GM23338 (cell line): ENCODE measurements around the gene SRSF7. TPM values are rescaled to one million over a fixed set of nuclear protein-coding genes. Genes with fewer than 3 reads are reported as not detected.
A peak's percentile ranks its signal among the peaks of the same experiment; 100 is the strongest.
"Not testable (repeated sequence)": the region's sequence is repeated elsewhere in the genome, so short reads cannot be mapped to it uniquely, and the experiment has no call there.

Experiments
- ATAC-seq: fragments of 200-7000 bp; cut with Tn5 transposase; 3 replicates; pipeline ENCODE4 v1.9.1; 2020
- DNase-seq: peaks from one replicate; pipeline ENCODE4 v3.0.0-alpha.2; 2015; ENCODE audit warnings: low spot score
- H2AFZ ChIP-seq: fragments of 200-600 bp; sonication (generic); 2 replicates; pipeline ENCODE4 v1.8.0; 2016; ENCODE audit warnings: antibody characterized with exemption, mild to moderate bottlenecking, moderate library complexity
- H3F3A ChIP-seq: fragments of 200-600 bp; sonication (generic); replicated peaks from 2 replicates; pipeline ENCODE4 v1.8.0; 2017; ENCODE audit warnings: antibody characterized with exemption, mixed run types, low read depth
- H3K27ac ChIP-seq: fragments of 200-600 bp; sonication (generic); 2 replicates; pipeline ENCODE4 v1.6.1; 2016; ENCODE audit warnings: low read depth
- H3K27me3 ChIP-seq: fragments of 200-600 bp; sonication (generic); 2 replicates; pipeline ENCODE4 v1.8.0; 2016; ENCODE audit warnings: mild to moderate bottlenecking, mixed run types, moderate library complexity; ENCODE audit not compliant: insufficient read depth
- H3K36me3 ChIP-seq: fragments of 200-600 bp; sonication (generic); 2 replicates; pipeline ENCODE4 v1.8.0; 2016; ENCODE audit warnings: mild to moderate bottlenecking; ENCODE audit not compliant: insufficient read depth
- H3K4me1 ChIP-seq: fragments of 200-600 bp; sonication (generic); 2 replicates; pipeline ENCODE4 v1.8.0; 2016; ENCODE audit warnings: mild to moderate bottlenecking, moderate library complexity; ENCODE audit not compliant: insufficient read depth
- H3K4me2 ChIP-seq: fragments of 200-600 bp; sonication (generic); 2 replicates; pipeline ENCODE4 v1.7.1; 2017; ENCODE audit warnings: mixed run types
- H3K4me3 ChIP-seq: fragments of 200-600 bp; sonication (generic); 2 replicates; pipeline ENCODE4 v1.6.1; 2016; ENCODE audit warnings: mixed run types
- H3K79me2 ChIP-seq: fragments of 200-600 bp; sonication (generic); replicated peaks from 2 replicates; pipeline ENCODE4 v1.8.0; 2017; ENCODE audit warnings: mild to moderate bottlenecking; ENCODE audit not compliant: insufficient read depth
- H3K9me2 ChIP-seq: fragments of 200-600 bp; sonication (generic); 2 replicates; pipeline ENCODE4 v1.8.0; 2017; ENCODE audit not compliant: insufficient read depth
- H4K20me1 ChIP-seq: fragments of 200-600 bp; sonication (generic); replicated peaks from 2 replicates; pipeline ENCODE4 v1.8.0; 2017; ENCODE audit warnings: mild to moderate bottlenecking; ENCODE audit not compliant: insufficient read depth
- H3K27ac Mint-ChIP-seq: 2 replicates; pipeline ENCODE4 v1.8.0; 2020; ENCODE audit warnings: inconsistent platforms, mild to moderate bottlenecking, moderate library complexity, mixed read lengths
- H3K27me3 Mint-ChIP-seq: 3 replicates; pipeline ENCODE4 v1.8.0; 2022; ENCODE audit warnings: low read depth, mild to moderate bottlenecking, moderate library complexity, mixed read lengths, inconsistent platforms; ENCODE audit not compliant: insufficient read depth, poor library complexity
- H3K36me3 Mint-ChIP-seq: 3 replicates; pipeline ENCODE4 v1.8.0; 2021; ENCODE audit warnings: low read depth, mild to moderate bottlenecking, inconsistent platforms, moderate library complexity, mixed read lengths
- H3K4me1 Mint-ChIP-seq: 3 replicates; pipeline ENCODE4 v1.8.0; 2020; ENCODE audit warnings: mild to moderate bottlenecking, inconsistent platforms, mixed read lengths
- H3K4me3 Mint-ChIP-seq: 3 replicates; pipeline ENCODE4 v1.8.0; 2021; ENCODE audit warnings: moderate library complexity, mild to moderate bottlenecking, inconsistent platforms, mixed read lengths
- H3K9me3 Mint-ChIP-seq: 3 replicates; pipeline ENCODE4 v1.8.0; 2020; ENCODE audit warnings: moderate library complexity, mild to moderate bottlenecking, inconsistent platforms, mixed read lengths
- CREB1 ChIP-seq: fragments of 250-450 bp; sonication (Bioruptor Pico); IDR thresholded peaks from 2 replicates; pipeline ENCODE4 v1.5.0; 2020; ENCODE audit warnings: low read depth, mild to moderate bottlenecking, moderate library complexity
- EZH2 ChIP-seq: fragments of 200-600 bp; sonication (generic); IDR thresholded peaks from one replicate; pipeline ENCODE4 v1.8.0; 2017; ENCODE audit warnings: antibody characterized with exemption, mild to moderate bottlenecking, low read depth; ENCODE audit not compliant: unreplicated experiment
- EZH2phosphoT487 ChIP-seq: fragments of 200-600 bp; sonication (generic); IDR thresholded peaks from one replicate; pipeline ENCODE4 v1.8.1; 2018; ENCODE audit warnings: antibody characterized with exemption; ENCODE audit not compliant: unreplicated experiment
- JUNB ChIP-seq: IDR thresholded peaks from one replicate; pipeline ENCODE4 v1.6.1; 2016; ENCODE audit warnings: antibody characterized with exemption; ENCODE audit not compliant: unreplicated experiment
- NANOG ChIP-seq: IDR thresholded peaks from 2 replicates; pipeline ENCODE4 v1.6.1; 2016; ENCODE audit warnings: antibody characterized with exemption, borderline replicate concordance
- POLR2AphosphoS5 ChIP-seq: IDR thresholded peaks from 2 replicates; pipeline ENCODE4 v1.6.1; 2016; ENCODE audit warnings: antibody characterized with exemption, low read depth
- STAT1 ChIP-seq: IDR thresholded peaks from one replicate; pipeline ENCODE4 v1.6.1; 2016; ENCODE audit warnings: antibody characterized with exemption; ENCODE audit not compliant: unreplicated experiment
- ZNF331 ChIP-seq: fragments of 250-450 bp; sonication (Bioruptor Pico); IDR thresholded peaks from 2 replicates; pipeline ENCODE4 v1.5.0; 2020; ENCODE audit warnings: low read depth, mild to moderate bottlenecking, moderate library complexity
- polyA plus RNA-seq: library from polyadenylated mRNA; unstranded; fragments of >200 nt; fragmentation: Nextera tagmentation; extraction: Ambion mirVana; gene quantifications from 2 replicates; pipeline ENCODE4 v1.2.1, GENCODE V29; 2016
- total RNA-seq: library from RNA; depleted of rRNA; stranded (reverse); fragments of >200 nt; shearing (Covaris generic); gene quantifications from 2 replicates; pipeline ENCODE4 v1.2.3, GENCODE V29; 2014
- TF ChIP-seq, protein P1 (sequence below): IDR thresholded peaks from 2 replicates; pipeline ENCODE4 v1.6.1; 2016; ENCODE audit warnings: antibody characterized with exemption
- TF ChIP-seq, protein P2 (sequence below): fragments of 250-450 bp; sonication (Bioruptor Pico); IDR thresholded peaks from 2 replicates; pipeline ENCODE4 v1.5.0; 2020; ENCODE audit warnings: mild to moderate bottlenecking, moderate library complexity

The SRSF7 gene
- total and polyA plus RNA-seq, 2 experiments from 2014 or later: 251 to 572 TPM

DNA sequence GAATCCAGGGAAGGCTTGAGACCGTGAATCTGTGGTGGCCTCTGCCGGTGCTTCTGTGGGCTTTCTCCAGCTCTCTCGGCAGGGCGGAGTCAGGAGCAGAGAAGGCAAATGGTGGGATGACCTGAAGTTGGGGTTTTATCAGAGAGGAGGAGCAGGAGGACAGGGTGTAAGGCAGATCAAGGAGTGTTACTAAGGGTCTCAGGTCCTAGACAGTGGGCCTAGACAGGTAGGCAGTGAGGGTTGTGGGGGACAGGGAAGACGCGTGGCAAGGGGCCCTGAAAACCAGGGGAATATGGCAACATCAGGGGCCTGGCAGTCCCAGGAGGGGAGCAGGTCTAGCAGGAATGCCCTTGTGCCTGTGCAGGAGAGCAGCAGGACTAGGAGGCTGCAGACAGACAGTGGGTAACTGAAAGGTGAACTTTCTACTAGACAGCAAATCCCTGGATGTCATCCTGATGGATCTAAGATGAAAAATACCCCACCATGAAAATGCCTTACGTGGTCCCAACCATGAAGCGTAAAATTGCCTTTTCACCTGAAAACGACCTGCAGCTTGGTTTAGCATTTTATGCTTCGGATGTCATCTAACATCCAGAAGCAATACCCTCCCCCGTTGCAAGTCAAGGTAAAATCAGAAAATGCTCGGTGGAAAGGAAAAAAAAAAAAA is 42.1 kb downstream of the SRSF7 start:
- H3K9me3 Mint-ChIP-seq: peaks cover 4% of the 10 kb centered on the region
- peaks cover 14% of the 10 kb centered on the region for H3K4me1 Mint-ChIP-seq
- Histone ChIP-seq H3K4me1 (peaks cover 7% of the 10 kb centered on the region; the same call in 1 of the 2 replicates), H3K9me2 (no peaks in the 10 kb centered on the region), H3K36me3 (no peaks in the 10 kb centered on the region), H3K27me3 (no peaks in the 10 kb centered on the region), H3K4me3 (no peak overlapping the region), H3K27ac (peak overlapping the region; percentile 61; the same call in 1 of the 2 replicates), H3F3A (no peaks in the 10 kb centered on the region), H2AFZ (no peak overlapping the region), H4K20me1 (no peaks in the 10 kb centered on the region), H3K79me2 (no peaks in the 10 kb centered on the region), H3K4me2 (no peak overlapping the region)
- H3K27ac Mint-ChIP-seq: peak overlapping the region; percentile 29; the same call in 1 of the 2 replicates
- peak; percentile 84 for ATAC-seq
- H3K4me3 Mint-ChIP-seq: no peak overlapping the region
- peak; percentile 29 for DNase-seq
- TF ChIP-seq EZH2phosphoT487: no peak
- peaks cover 7% of the 10 kb centered on the region for H3K36me3 Mint-ChIP-seq
- H3K27me3 Mint-ChIP-seq: peaks cover 4% of the 10 kb centered on the region

DNA sequence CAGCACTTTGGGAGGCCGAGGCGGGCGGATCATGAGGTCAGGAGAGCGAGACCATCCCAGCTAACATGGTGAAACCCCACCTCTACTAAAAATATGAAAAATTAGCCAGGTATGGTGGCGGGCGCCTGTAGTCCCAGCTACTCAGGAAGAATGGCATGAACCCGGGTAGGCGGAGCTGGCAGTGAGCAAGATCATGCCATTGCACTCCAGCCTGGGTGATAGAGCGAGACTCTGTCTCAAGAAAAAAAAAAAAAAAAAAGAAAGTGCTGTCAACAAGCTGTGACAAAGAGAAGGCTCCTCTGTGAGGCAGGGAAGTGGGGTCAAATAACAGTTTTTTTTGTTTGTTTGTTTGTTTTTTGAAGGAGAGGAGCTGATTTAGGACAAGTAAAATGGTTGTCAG is 42.7 kb downstream of the SRSF7 start:
- H3K27me3 ChIP-seq, H3K79me2 ChIP-seq, H3K4me3 ChIP-seq, H3K4me3 Mint-ChIP-seq, H2AFZ ChIP-seq, H3K9me2 ChIP-seq, H3K36me3 Mint-ChIP-seq, ATAC-seq, H3K4me2 ChIP-seq, H4K20me1 ChIP-seq, H3K9me3 Mint-ChIP-seq, DNase-seq, H3K36me3 ChIP-seq, H3K27me3 Mint-ChIP-seq, H3K4me1 ChIP-seq, H3F3A ChIP-seq: not testable (repeated sequence)
- H3K27ac ChIP-seq: peak overlapping the region; percentile 61; the same call in 1 of the 2 replicates
- H3K27ac Mint-ChIP-seq: peak overlapping the region; percentile 29; the same call in 1 of the 2 replicates
- H3K4me1 Mint-ChIP-seq: peaks cover 14% of the 10 kb centered on the region

DNA sequence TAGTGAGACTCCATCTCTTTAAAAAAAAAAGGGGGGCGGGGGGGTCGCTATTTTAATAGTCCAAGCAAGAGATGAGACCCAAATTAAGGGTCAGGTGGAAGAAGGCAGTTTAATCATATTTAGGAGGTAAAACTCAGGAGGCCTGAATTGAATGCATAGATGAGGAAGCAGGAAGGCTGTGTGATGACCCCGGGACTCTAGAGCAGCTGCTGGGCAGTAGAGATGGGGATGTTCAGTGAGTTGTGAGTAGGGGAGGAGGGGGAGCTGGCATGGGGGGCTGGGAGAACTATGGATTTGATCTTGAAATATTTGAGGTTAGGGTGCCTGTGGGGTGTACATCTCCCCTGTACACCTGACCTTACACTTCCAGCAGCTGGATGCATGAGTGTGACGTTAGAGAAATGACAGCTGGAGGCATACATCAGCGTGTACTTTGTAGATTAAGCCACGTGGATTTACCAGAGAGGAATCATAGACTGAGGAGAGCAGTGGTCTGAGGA is 44.3 kb downstream of the SRSF7 start:
- Histone ChIP-seq H3K4me1 (peaks cover 7% of the 10 kb centered on the region; the same call in 1 of the 2 replicates), H3K27ac (no peak overlapping the region), H4K20me1 (no peaks in the 10 kb centered on the region), H3K9me2 (no peaks in the 10 kb centered on the region), H3F3A (no peaks in the 10 kb centered on the region), H3K27me3 (no peaks in the 10 kb centered on the region), H3K4me2 (no peak overlapping the region), H2AFZ (no peak overlapping the region), H3K79me2 (no peaks in the 10 kb centered on the region), H3K4me3 (no peak overlapping the region), H3K36me3 (no peaks in the 10 kb centered on the region)
- H3K27me3 Mint-ChIP-seq: peaks cover 4% of the 10 kb centered on the region
- H3K4me1 Mint-ChIP-seq: peaks cover 14% of the 10 kb centered on the region
- ATAC-seq: no peak
- peaks cover 4% of the 10 kb centered on the region for H3K9me3 Mint-ChIP-seq
- no peak overlapping the region for H3K27ac Mint-ChIP-seq
- peaks cover 7% of the 10 kb centered on the region for H3K36me3 Mint-ChIP-seq
- no peak overlapping the region for H3K4me3 Mint-ChIP-seq
- no peak for DNase-seq
- TF ChIP-seq ZNF331 (CRISPR knock-in tag) (no peak), JUNB (no peak), POLR2AphosphoS5 (no peak), NANOG (no peak), STAT1 (no peak), CREB1 (CRISPR knock-in tag) (no peak), EZH2phosphoT487 (no peak), EZH2 (no peak)
- TF ChIP-seq, protein P1, sequence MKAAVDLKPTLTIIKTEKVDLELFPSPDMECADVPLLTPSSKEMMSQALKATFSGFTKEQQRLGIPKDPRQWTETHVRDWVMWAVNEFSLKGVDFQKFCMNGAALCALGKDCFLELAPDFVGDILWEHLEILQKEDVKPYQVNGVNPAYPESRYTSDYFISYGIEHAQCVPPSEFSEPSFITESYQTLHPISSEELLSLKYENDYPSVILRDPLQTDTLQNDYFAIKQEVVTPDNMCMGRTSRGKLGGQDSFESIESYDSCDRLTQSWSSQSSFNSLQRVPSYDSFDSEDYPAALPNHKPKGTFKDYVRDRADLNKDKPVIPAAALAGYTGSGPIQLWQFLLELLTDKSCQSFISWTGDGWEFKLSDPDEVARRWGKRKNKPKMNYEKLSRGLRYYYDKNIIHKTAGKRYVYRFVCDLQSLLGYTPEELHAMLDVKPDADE: no peak
- TF ChIP-seq, protein P2, sequence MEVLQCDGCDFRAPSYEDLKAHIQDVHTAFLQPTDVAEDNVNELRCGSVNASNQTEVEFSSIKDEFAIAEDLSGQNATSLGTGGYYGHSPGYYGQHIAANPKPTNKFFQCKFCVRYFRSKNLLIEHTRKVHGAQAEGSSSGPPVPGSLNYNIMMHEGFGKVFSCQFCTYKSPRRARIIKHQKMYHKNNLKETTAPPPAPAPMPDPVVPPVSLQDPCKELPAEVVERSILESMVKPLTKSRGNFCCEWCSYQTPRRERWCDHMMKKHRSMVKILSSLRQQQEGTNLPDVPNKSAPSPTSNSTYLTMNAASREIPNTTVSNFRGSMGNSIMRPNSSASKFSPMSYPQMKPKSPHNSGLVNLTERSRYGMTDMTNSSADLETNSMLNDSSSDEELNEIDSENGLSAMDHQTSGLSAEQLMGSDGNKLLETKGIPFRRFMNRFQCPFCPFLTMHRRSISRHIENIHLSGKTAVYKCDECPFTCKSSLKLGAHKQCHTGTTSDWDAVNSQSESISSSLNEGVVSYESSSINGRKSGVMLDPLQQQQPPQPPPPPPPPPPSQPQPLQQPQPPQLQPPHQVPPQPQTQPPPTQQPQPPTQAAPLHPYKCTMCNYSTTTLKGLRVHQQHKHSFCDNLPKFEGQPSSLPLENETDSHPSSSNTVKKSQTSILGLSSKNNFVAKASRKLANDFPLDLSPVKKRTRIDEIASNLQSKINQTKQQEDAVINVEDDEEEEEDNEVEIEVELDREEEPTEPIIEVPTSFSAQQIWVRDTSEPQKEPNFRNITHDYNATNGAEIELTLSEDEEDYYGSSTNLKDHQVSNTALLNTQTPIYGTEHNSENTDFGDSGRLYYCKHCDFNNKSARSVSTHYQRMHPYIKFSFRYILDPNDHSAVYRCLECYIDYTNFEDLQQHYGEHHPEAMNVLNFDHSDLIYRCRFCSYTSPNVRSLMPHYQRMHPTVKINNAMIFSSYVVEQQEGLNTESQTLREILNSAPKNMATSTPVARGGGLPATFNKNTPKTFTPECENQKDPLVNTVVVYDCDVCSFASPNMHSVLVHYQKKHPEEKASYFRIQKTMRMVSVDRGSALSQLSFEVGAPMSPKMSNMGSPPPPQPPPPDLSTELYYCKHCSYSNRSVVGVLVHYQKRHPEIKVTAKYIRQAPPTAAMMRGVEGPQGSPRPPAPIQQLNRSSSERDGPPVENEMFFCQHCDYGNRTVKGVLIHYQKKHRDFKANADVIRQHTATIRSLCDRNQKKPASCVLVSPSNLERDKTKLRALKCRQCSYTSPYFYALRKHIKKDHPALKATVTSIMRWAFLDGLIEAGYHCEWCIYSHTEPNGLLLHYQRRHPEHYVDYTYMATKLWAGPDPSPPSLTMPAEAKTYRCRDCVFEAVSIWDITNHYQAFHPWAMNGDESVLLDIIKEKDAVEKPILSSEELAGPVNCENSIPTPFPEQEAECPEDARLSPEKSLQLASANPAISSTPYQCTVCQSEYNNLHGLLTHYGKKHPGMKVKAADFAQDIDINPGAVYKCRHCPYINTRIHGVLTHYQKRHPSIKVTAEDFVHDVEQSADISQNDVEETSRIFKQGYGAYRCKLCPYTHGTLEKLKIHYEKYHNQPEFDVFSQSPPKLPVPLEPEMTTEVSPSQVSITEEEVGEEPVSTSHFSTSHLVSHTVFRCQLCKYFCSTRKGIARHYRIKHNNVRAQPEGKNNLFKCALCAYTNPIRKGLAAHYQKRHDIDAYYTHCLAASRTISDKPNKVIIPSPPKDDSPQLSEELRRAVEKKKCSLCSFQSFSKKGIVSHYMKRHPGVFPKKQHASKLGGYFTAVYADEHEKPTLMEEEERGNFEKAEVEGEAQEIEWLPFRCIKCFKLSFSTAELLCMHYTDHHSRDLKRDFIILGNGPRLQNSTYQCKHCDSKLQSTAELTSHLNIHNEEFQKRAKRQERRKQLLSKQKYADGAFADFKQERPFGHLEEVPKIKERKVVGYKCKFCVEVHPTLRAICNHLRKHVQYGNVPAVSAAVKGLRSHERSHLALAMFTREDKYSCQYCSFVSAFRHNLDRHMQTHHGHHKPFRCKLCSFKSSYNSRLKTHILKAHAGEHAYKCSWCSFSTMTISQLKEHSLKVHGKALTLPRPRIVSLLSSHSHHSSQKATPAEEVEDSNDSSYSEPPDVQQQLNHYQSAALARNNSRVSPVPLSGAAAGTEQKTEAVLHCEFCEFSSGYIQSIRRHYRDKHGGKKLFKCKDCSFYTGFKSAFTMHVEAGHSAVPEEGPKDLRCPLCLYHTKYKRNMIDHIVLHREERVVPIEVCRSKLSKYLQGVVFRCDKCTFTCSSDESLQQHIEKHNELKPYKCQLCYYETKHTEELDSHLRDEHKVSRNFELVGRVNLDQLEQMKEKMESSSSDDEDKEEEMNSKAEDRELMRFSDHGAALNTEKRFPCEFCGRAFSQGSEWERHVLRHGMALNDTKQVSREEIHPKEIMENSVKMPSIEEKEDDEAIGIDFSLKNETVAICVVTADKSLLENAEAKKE: no peak
